ENCODE results near the gene C7orf33. TPM values are rescaled to one million over a fixed set of nuclear protein-coding genes. Genes with fewer than 3 reads are reported as not detected.

Gene C7orf33
- polyA plus RNA-seq, 3 donors = 0.05 TPM; not detected in 2

- Mint-ChIP-seq H3K4me1 (no peaks in the 10 kb centered on the region), H3K9me3 (peaks cover 0 to 13% (median 2%) of the 10 kb centered on the region in 7 donors), H3K4me3 (no peak overlapping the region), H3K27ac (no peak overlapping the region), H3K36me3 (peaks cover 0 to 1% of the 10 kb centered on the region in 2 donors), H3K27me3 (ENCODE audit: low read depth in 3 of 3) (peaks cover 0 to 3% (median 1%) of the 10 kb centered on the region in 3 donors)
- H3K9ac ChIP-seq (ENCODE audit: insufficient read depth, low read length, poor library complexity, severe bottlenecking) = no peak overlapping the region
- no peak overlapping the region for H2AFZ ChIP-seq (ENCODE audit: insufficient read depth, low read depth, low read length, poor library complexity, severe bottlenecking)
- intact Hi-C loops (cut with micrococcal nuclease) = no loop called here
- H3K4me3 ChIP-seq (replicated peaks in 1 of 3; ENCODE audit: low read depth in 2 of 3, low read length in 3 of 3) = no peak overlapping the region
- H4K20me1 ChIP-seq (ENCODE audit: insufficient read depth, low read length) = no peaks in the 10 kb centered on the region
- no peaks in the 10 kb centered on the region for H3K4me1 ChIP-seq (ENCODE audit: control insufficient read depth in 1 of 2, insufficient read depth in 2 of 2, low read length in 2 of 2)
- no peak overlapping the region for H3K27ac ChIP-seq (ENCODE audit: low read depth in 1 of 2, low read length in 2 of 2)
- 50% methylated on average over 2 of the region's 3 CpGs for WGBS (ENCODE audit: insufficient coverage)
- DNase-seq = no peak
- no peaks in the 10 kb centered on the region for H3K79me2 ChIP-seq (ENCODE audit: insufficient read depth, low read length)
- H3K27me3 ChIP-seq (ENCODE audit: control insufficient read depth in 2 of 2, insufficient read depth in 2 of 2, low read length in 2 of 2) = no peaks in the 10 kb centered on the region
- H3K4me2 ChIP-seq (replicated peaks; ENCODE audit: extremely low read depth, low read length, poor library complexity, severe bottlenecking) = no peak overlapping the region
- no peaks in the 10 kb centered on the region for H3K9me3 ChIP-seq (replicated peaks in 1 of 2; ENCODE audit: control insufficient read depth in 1 of 2, insufficient read depth in 1 of 2, low read length in 2 of 2)
- H3K36me3 ChIP-seq (replicated peaks in 1 of 2; ENCODE audit: control insufficient read depth in 1 of 2, insufficient read depth in 2 of 2, low read length in 2 of 2) = no peaks in the 10 kb centered on the region
- TF ChIP-seq CTCF (IDR thresholded peaks at IDR 0.05) = no peak
Measured at GRCh38 chr7:148662646-148663045, 72.1 kb downstream of the C7orf33 start.

GRCh38 chr7:148664324-148664723 lies 73.8 kb downstream of the C7orf33 start:
- no peaks in the 10 kb centered on the region for H3K36me3 ChIP-seq (replicated peaks in 1 of 2; ENCODE audit: control insufficient read depth in 1 of 2, insufficient read depth in 2 of 2, low read length in 2 of 2)
- Mint-ChIP-seq H3K27me3 (ENCODE audit: low read depth in 3 of 3) (peaks cover 0 to 4% (median 1%) of the 10 kb centered on the region in 3 donors), H3K4me1 (no peaks in the 10 kb centered on the region), H3K9me3 (peaks cover 0 to 12% (median 3%) of the 10 kb centered on the region in 7 donors), H3K36me3 (peaks cover 0 to 1% of the 10 kb centered on the region in 2 donors), H3K4me3 (no peak overlapping the region), H3K27ac (no peak overlapping the region)
- no peak overlapping the region for H3K4me3 ChIP-seq (replicated peaks in 1 of 3; ENCODE audit: low read depth in 2 of 3, low read length in 3 of 3)
- intact Hi-C loops (cut with micrococcal nuclease) = no loop called here
- no peak overlapping the region for H3K9ac ChIP-seq (ENCODE audit: insufficient read depth, low read length, poor library complexity, severe bottlenecking)
- H2AFZ ChIP-seq (ENCODE audit: insufficient read depth, low read depth, low read length, poor library complexity, severe bottlenecking) = no peak overlapping the region
- no peak for DNase-seq
- no peaks in the 10 kb centered on the region for H4K20me1 ChIP-seq (ENCODE audit: insufficient read depth, low read length)
- H3K79me2 ChIP-seq (ENCODE audit: insufficient read depth, low read length) = no peaks in the 10 kb centered on the region
- no peak for TF ChIP-seq CTCF (IDR thresholded peaks at IDR 0.05)
- 92% methylated on average over 6 of the region's 6 CpGs for WGBS (ENCODE audit: insufficient coverage)
- no peaks in the 10 kb centered on the region for H3K27me3 ChIP-seq (ENCODE audit: control insufficient read depth in 2 of 2, insufficient read depth in 2 of 2, low read length in 2 of 2)
- no peaks in the 10 kb centered on the region for H3K4me1 ChIP-seq (ENCODE audit: control insufficient read depth in 1 of 2, insufficient read depth in 2 of 2, low read length in 2 of 2)
- H3K9me3 ChIP-seq (replicated peaks in 1 of 2; ENCODE audit: control insufficient read depth in 1 of 2, insufficient read depth in 1 of 2, low read length in 2 of 2) = no peaks in the 10 kb centered on the region
- H3K27ac ChIP-seq (ENCODE audit: low read depth in 1 of 2, low read length in 2 of 2) = no peak overlapping the region
- H3K4me2 ChIP-seq (replicated peaks; ENCODE audit: extremely low read depth, low read length, poor library complexity, severe bottlenecking) = no peak overlapping the region

Data from CD14-positive monocyte (primary cell).